GM23248 (cell line): ENCODE measurements around the gene LST1. TPM values are rescaled to one million over a fixed set of nuclear protein-coding genes. Genes with fewer than 3 reads are reported as not detected.

ENCODE experiments used
- DNase-seq: peaks from one replicate; pipeline ENCODE4 v3.0.0-alpha.2; 2015
- H2AFZ ChIP-seq: fragments of 200-600 bp; sonication (generic); 2 replicates; pipeline ENCODE4 v1.6.1; 2016; ENCODE audit warnings: antibody characterized with exemption
- H3F3A ChIP-seq: fragments of 200-600 bp; sonication (generic); 2 replicates; pipeline ENCODE4 v1.6.1; 2016; ENCODE audit warnings: mild to moderate bottlenecking, antibody characterized with exemption, mixed run types; ENCODE audit not compliant: insufficient read depth
- H3K27ac ChIP-seq: fragments of 200-600 bp; sonication (generic); 2 replicates; pipeline ENCODE4 v1.5.1; 2016; ENCODE audit warnings: mild to moderate bottlenecking
- H3K27me3 ChIP-seq: fragments of 200-600 bp; sonication (generic); replicated peaks from 2 replicates; pipeline ENCODE4 v1.6.1; 2016; ENCODE audit warnings: mild to moderate bottlenecking; ENCODE audit not compliant: insufficient read depth
- H3K36me3 ChIP-seq: fragments of 200-600 bp; sonication (generic); 2 replicates; pipeline ENCODE4 v1.6.1; 2016; ENCODE audit warnings: low read depth, mild to moderate bottlenecking
- H3K4me1 ChIP-seq: fragments of 200-600 bp; sonication (generic); 2 replicates; pipeline ENCODE4 v1.6.1; 2016; ENCODE audit warnings: mild to moderate bottlenecking; ENCODE audit not compliant: insufficient read depth
- H3K4me2 ChIP-seq: fragments of 200-600 bp; sonication (generic); one replicate; pipeline ENCODE4 v1.6.1; 2016; ENCODE audit warnings: mild to moderate bottlenecking; ENCODE audit not compliant: unreplicated experiment
- H3K4me3 ChIP-seq: fragments of 200-600 bp; sonication (generic); 2 replicates; pipeline ENCODE4 v1.5.1; 2016; ENCODE audit warnings: mild to moderate bottlenecking
- H3K79me2 ChIP-seq: fragments of 200-600 bp; sonication (generic); 2 replicates; pipeline ENCODE4 v1.6.1; 2016; ENCODE audit warnings: mild to moderate bottlenecking; ENCODE audit not compliant: insufficient read depth
- H3K9ac ChIP-seq: fragments of 200-600 bp; sonication (generic); 2 replicates; pipeline ENCODE4 v1.6.1; 2016; ENCODE audit warnings: mild to moderate bottlenecking
- H3K9me2 ChIP-seq: fragments of 200-600 bp; sonication (generic); 2 replicates; pipeline ENCODE4 v1.6.1; 2016; ENCODE audit warnings: mixed run types, mild to moderate bottlenecking, moderate library complexity; ENCODE audit not compliant: insufficient read depth
- H3K9me3 ChIP-seq: fragments of 200-600 bp; sonication (generic); one replicate; pipeline ENCODE4 v1.6.1; 2017; ENCODE audit warnings: low read depth
- H4K20me1 ChIP-seq: fragments of 200-600 bp; sonication (generic); 2 replicates; pipeline ENCODE4 v1.6.0; 2016; ENCODE audit not compliant: insufficient read depth
- EZH2 ChIP-seq: fragments of 200-600 bp; sonication (generic); IDR thresholded peaks from 2 replicates; pipeline ENCODE4 v1.6.1; 2018; ENCODE audit warnings: antibody characterized with exemption, mild to moderate bottlenecking; ENCODE audit not compliant: insufficient read depth, poor library complexity, severe bottlenecking
- EZH2phosphoT487 ChIP-seq: fragments of 200-600 bp; sonication (generic); IDR thresholded peaks from 2 replicates; pipeline ENCODE4 v1.6.1; 2018; ENCODE audit warnings: antibody characterized with exemption, moderate library complexity, mild to moderate bottlenecking, low read depth; ENCODE audit not compliant: insufficient read depth
- WGBS, 2 experiments: methylation state at CpG; one replicate each; pipeline ENCODE4 v1.1.6; 2015 to 2017; ENCODE audit warnings: low lambda C conversion rate in 2 of 2, low coverage in 1 of 2; ENCODE audit errors: missing lambda C conversion rate in 2 of 2; 5-methylcytosine and 5-hydroxymethylcytosine counted together
- in situ Hi-C: fragments of 300-500 bp; cut with MboI; formaldehyde crosslinking; loops from 2 replicates; pipeline ENCODE4 v1.15.0; 2020
- polyA plus RNA-seq: library from polyadenylated mRNA; unstranded; fragments of >200 nt; fragmentation: Nextera tagmentation; extraction: Ambion mirVana; gene quantifications from 2 replicates; pipeline ENCODE4 v1.2.1, GENCODE V29; 2016
- total RNA-seq: library from RNA; depleted of rRNA; stranded (reverse); fragments of >200 nt; shearing (Covaris generic); gene quantifications from 2 replicates; pipeline ENCODE4 v1.2.3, GENCODE V29; 2014

Gene LST1
- total and polyA plus RNA-seq, 2 experiments from 2014 or later, result not detected

GRCh38 chr6:31574106-31575061, 11.7 kb upstream of the LST1 start:
- Histone ChIP-seq H3K4me2 (no peak overlapping the region), H3K27ac (no peak overlapping the region), H3K9me2 (no peaks in the 10 kb centered on the region), H3K79me2 (no peaks in the 10 kb centered on the region), H3K9me3 (no peaks in the 10 kb centered on the region), H3K9ac (no peak overlapping the region), H4K20me1 (no peaks in the 10 kb centered on the region), H2AFZ (no peak overlapping the region), H3K27me3 (no peaks in the 10 kb centered on the region), H3K36me3 (no peaks in the 10 kb centered on the region), H3F3A (no peaks in the 10 kb centered on the region), H3K4me1 (no peaks in the 10 kb centered on the region), H3K4me3 (no peak overlapping the region)
- in situ Hi-C loops, result no loop called here
- 64% methylated on average over 12 to 14 of the region's 14 CpGs for WGBS, 2 experiments
- TF ChIP-seq EZH2phosphoT487, result no peak
- TF ChIP-seq EZH2, result no peak
- DNase-seq, result no peak

DNA sequence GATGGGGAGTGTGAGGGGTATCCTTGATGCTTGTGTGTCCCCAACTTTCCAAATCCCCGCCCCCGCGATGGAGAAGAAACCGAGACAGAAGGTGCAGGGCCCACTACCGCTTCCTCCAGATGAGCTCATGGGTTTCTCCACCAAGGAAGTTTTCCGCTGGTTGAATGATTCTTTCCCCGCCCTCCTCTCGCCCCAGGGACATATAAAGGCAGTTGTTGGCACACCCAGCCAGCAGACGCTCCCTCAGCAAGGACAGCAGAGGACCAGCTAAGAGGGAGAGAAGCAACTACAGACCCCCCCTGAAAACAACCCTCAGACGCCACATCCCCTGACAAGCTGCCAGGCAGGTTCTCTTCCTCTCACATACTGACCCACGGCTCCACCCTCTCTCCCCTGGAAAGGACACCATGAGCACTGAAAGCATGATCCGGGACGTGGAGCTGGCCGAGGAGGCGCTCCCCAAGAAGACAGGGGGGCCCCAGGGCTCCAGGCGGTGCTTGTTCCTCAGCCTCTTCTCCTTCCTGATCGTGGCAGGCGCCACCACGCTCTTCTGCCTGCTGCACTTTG, 10.7 kb upstream of the LST1 start, which contains the start of gene TNF:
Gene TNF, plus strand, starts transcription at position 231 of the 567 bp plus-strand sequence. Its CDS starts 177 bp downstream, at position 408.
- no peak within 1 kb of the TSS for H3K4me3 ChIP-seq
- no peaks in the 10 kb centered on the region for H3K9me2 ChIP-seq
- H3K4me2 ChIP-seq, result no peak within 1 kb of the TSS
- H3K9ac ChIP-seq, result no peak within 1 kb of the TSS
- H3K9me3 ChIP-seq, result no peaks in the 10 kb centered on the region
- TF ChIP-seq EZH2phosphoT487, result no peak
- DNase-seq, result no peak
- H3F3A ChIP-seq, result no peaks in the 10 kb centered on the region
- 69 to 70% methylated on average over 19 of the region's 19 CpGs for WGBS, 2 experiments
- no peaks in the 10 kb centered on the region for H3K79me2 ChIP-seq
- no peak within 1 kb of the TSS for H2AFZ ChIP-seq
- H3K4me1 ChIP-seq, result no peaks in the 10 kb centered on the region
- H3K36me3 ChIP-seq, result no peaks in the 10 kb centered on the region
- in situ Hi-C loops, result no loop called here
- H4K20me1 ChIP-seq, result no peaks in the 10 kb centered on the region
- no peaks in the 10 kb centered on the region for H3K27me3 ChIP-seq
- no peak within 1 kb of the TSS for H3K27ac ChIP-seq

- no peak for DNase-seq
- WGBS, 2 experiments, result 68 to 69% methylated on average over 8 of the region's 8 CpGs
- H3K4me3 ChIP-seq, result no peak overlapping the region
- in situ Hi-C loops, result no loop called here
- no peaks in the 10 kb centered on the region for H3F3A ChIP-seq
- no peak overlapping the region for H3K9ac ChIP-seq
- H3K27me3 ChIP-seq, result no peaks in the 10 kb centered on the region
- H2AFZ ChIP-seq, result no peak overlapping the region
- H3K9me2 ChIP-seq, result no peaks in the 10 kb centered on the region
- H3K27ac ChIP-seq, result no peak overlapping the region
- TF ChIP-seq EZH2phosphoT487 (no peak), EZH2 (no peak)
- H3K36me3 ChIP-seq, result no peaks in the 10 kb centered on the region
- no peaks in the 10 kb centered on the region for H3K9me3 ChIP-seq
- H3K79me2 ChIP-seq, result no peaks in the 10 kb centered on the region
- H3K4me1 ChIP-seq, result no peaks in the 10 kb centered on the region
- no peak overlapping the region for H3K4me2 ChIP-seq
- no peaks in the 10 kb centered on the region for H4K20me1 ChIP-seq
Observed at GRCh38 chr6:31575952-31576685, 10.0 kb upstream of the LST1 start.

DNA sequence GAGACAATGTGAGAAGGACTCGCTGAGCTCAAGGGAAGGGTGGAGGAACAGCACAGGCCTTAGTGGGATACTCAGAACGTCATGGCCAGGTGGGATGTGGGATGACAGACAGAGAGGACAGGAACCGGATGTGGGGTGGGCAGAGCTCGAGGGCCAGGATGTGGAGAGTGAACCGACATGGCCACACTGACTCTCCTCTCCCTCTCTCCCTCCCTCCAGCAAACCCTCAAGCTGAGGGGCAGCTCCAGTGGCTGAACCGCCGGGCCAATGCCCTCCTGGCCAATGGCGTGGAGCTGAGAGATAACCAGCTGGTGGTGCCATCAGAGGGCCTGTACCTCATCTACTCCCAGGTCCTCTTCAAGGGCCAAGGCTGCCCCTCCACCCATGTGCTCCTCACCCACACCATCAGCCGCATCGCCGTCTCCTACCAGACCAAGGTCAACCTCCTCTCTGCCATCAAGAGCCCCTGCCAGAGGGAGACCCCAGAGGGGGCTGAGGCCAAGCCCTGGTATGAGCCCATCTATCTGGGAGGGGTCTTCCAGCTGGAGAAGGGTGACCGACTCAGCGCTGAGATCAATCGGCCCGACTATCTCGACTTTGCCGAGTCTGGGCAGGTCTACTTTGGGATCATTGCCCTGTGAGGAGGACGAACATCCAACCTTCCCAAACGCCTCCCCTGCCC, 9.0 kb upstream of the LST1 start:
- no peaks in the 10 kb centered on the region for H3K79me2 ChIP-seq
- no peak for TF ChIP-seq EZH2phosphoT487
- TF ChIP-seq EZH2, result no peak
- no peaks in the 10 kb centered on the region for H3K27me3 ChIP-seq
- H3K9me3 ChIP-seq, result no peaks in the 10 kb centered on the region
- H3K9ac ChIP-seq, result no peak overlapping the region
- no peaks in the 10 kb centered on the region for H4K20me1 ChIP-seq
- H3K36me3 ChIP-seq, result no peaks in the 10 kb centered on the region
- H3K4me3 ChIP-seq, result no peak overlapping the region
- H3K27ac ChIP-seq, result no peak overlapping the region
- H3K4me1 ChIP-seq, result peaks cover 4% of the 10 kb centered on the region; the same call in 1 of the 2 replicates
- no peak for DNase-seq
- in situ Hi-C loops, result no loop called here
- no peaks in the 10 kb centered on the region for H3K9me2 ChIP-seq
- H3F3A ChIP-seq, result no peaks in the 10 kb centered on the region
- no peak overlapping the region for H3K4me2 ChIP-seq
- WGBS, 2 experiments, result 79 to 86% methylated on average over 16 to 19 of the region's 19 CpGs
- no peak overlapping the region for H2AFZ ChIP-seq
